GM23338 (cell line): ENCODE results near the gene CDKAL1. TPM values are rescaled to one million over a fixed set of nuclear protein-coding genes. Genes with fewer than 3 reads are reported as not detected.

ENCODE experiments used
- ATAC-seq: fragments of 200-7000 bp; cut with Tn5 transposase; 3 replicates; pipeline ENCODE4 v1.9.1; 2020
- DNase-seq: peaks from one replicate; pipeline ENCODE4 v3.0.0-alpha.2; 2015; ENCODE audit warnings: low spot score
- H2AFZ ChIP-seq: fragments of 200-600 bp; sonication (generic); 2 replicates; pipeline ENCODE4 v1.8.0; 2016; ENCODE audit warnings: antibody characterized with exemption, mild to moderate bottlenecking, moderate library complexity
- H3F3A ChIP-seq: fragments of 200-600 bp; sonication (generic); replicated peaks from 2 replicates; pipeline ENCODE4 v1.8.0; 2017; ENCODE audit warnings: antibody characterized with exemption, mixed run types, low read depth
- H3K27ac ChIP-seq: fragments of 200-600 bp; sonication (generic); 2 replicates; pipeline ENCODE4 v1.6.1; 2016; ENCODE audit warnings: low read depth
- H3K27me3 ChIP-seq: fragments of 200-600 bp; sonication (generic); 2 replicates; pipeline ENCODE4 v1.8.0; 2016; ENCODE audit warnings: mild to moderate bottlenecking, mixed run types, moderate library complexity; ENCODE audit not compliant: insufficient read depth
- H3K36me3 ChIP-seq: fragments of 200-600 bp; sonication (generic); 2 replicates; pipeline ENCODE4 v1.8.0; 2016; ENCODE audit warnings: mild to moderate bottlenecking; ENCODE audit not compliant: insufficient read depth
- H3K4me1 ChIP-seq: fragments of 200-600 bp; sonication (generic); 2 replicates; pipeline ENCODE4 v1.8.0; 2016; ENCODE audit warnings: mild to moderate bottlenecking, moderate library complexity; ENCODE audit not compliant: insufficient read depth
- H3K4me2 ChIP-seq: fragments of 200-600 bp; sonication (generic); 2 replicates; pipeline ENCODE4 v1.7.1; 2017; ENCODE audit warnings: mixed run types
- H3K4me3 ChIP-seq: fragments of 200-600 bp; sonication (generic); 2 replicates; pipeline ENCODE4 v1.6.1; 2016; ENCODE audit warnings: mixed run types
- H3K79me2 ChIP-seq: fragments of 200-600 bp; sonication (generic); replicated peaks from 2 replicates; pipeline ENCODE4 v1.8.0; 2017; ENCODE audit warnings: mild to moderate bottlenecking; ENCODE audit not compliant: insufficient read depth
- H3K9me2 ChIP-seq: fragments of 200-600 bp; sonication (generic); 2 replicates; pipeline ENCODE4 v1.8.0; 2017; ENCODE audit not compliant: insufficient read depth
- H4K20me1 ChIP-seq: fragments of 200-600 bp; sonication (generic); replicated peaks from 2 replicates; pipeline ENCODE4 v1.8.0; 2017; ENCODE audit warnings: mild to moderate bottlenecking; ENCODE audit not compliant: insufficient read depth
- H3K27ac Mint-ChIP-seq: 2 replicates; pipeline ENCODE4 v1.8.0; 2020; ENCODE audit warnings: inconsistent platforms, mild to moderate bottlenecking, moderate library complexity, mixed read lengths
- H3K27me3 Mint-ChIP-seq: 3 replicates; pipeline ENCODE4 v1.8.0; 2022; ENCODE audit warnings: low read depth, mild to moderate bottlenecking, moderate library complexity, mixed read lengths, inconsistent platforms; ENCODE audit not compliant: insufficient read depth, poor library complexity
- H3K36me3 Mint-ChIP-seq: 3 replicates; pipeline ENCODE4 v1.8.0; 2021; ENCODE audit warnings: low read depth, mild to moderate bottlenecking, inconsistent platforms, moderate library complexity, mixed read lengths
- H3K4me1 Mint-ChIP-seq: 3 replicates; pipeline ENCODE4 v1.8.0; 2020; ENCODE audit warnings: mild to moderate bottlenecking, inconsistent platforms, mixed read lengths
- H3K4me3 Mint-ChIP-seq: 3 replicates; pipeline ENCODE4 v1.8.0; 2021; ENCODE audit warnings: moderate library complexity, mild to moderate bottlenecking, inconsistent platforms, mixed read lengths
- H3K9me3 Mint-ChIP-seq: 3 replicates; pipeline ENCODE4 v1.8.0; 2020; ENCODE audit warnings: moderate library complexity, mild to moderate bottlenecking, inconsistent platforms, mixed read lengths
- CREB1 ChIP-seq: fragments of 250-450 bp; sonication (Bioruptor Pico); IDR thresholded peaks from 2 replicates; pipeline ENCODE4 v1.5.0; 2020; ENCODE audit warnings: low read depth, mild to moderate bottlenecking, moderate library complexity
- ETS1 ChIP-seq: IDR thresholded peaks from 2 replicates; pipeline ENCODE4 v1.6.1; 2016; ENCODE audit warnings: antibody characterized with exemption
- EZH2phosphoT487 ChIP-seq: fragments of 200-600 bp; sonication (generic); IDR thresholded peaks from one replicate; pipeline ENCODE4 v1.8.1; 2018; ENCODE audit warnings: antibody characterized with exemption; ENCODE audit not compliant: unreplicated experiment
- POLR2AphosphoS5 ChIP-seq: IDR thresholded peaks from 2 replicates; pipeline ENCODE4 v1.6.1; 2016; ENCODE audit warnings: antibody characterized with exemption, low read depth
- ZNF331 ChIP-seq: fragments of 250-450 bp; sonication (Bioruptor Pico); IDR thresholded peaks from 2 replicates; pipeline ENCODE4 v1.5.0; 2020; ENCODE audit warnings: low read depth, mild to moderate bottlenecking, moderate library complexity
- polyA plus RNA-seq: library from polyadenylated mRNA; unstranded; fragments of >200 nt; fragmentation: Nextera tagmentation; extraction: Ambion mirVana; gene quantifications from 2 replicates; pipeline ENCODE4 v1.2.1, GENCODE V29; 2016
- total RNA-seq: library from RNA; depleted of rRNA; stranded (reverse); fragments of >200 nt; shearing (Covaris generic); gene quantifications from 2 replicates; pipeline ENCODE4 v1.2.3, GENCODE V29; 2014
- TF ChIP-seq, protein P1 (sequence below): fragments of 250-450 bp; sonication (Bioruptor Pico); IDR thresholded peaks from 2 replicates; pipeline ENCODE4 v1.5.0; 2020; ENCODE audit warnings: mild to moderate bottlenecking, moderate library complexity

The CDKAL1 gene
- total and polyA plus RNA-seq, 2 experiments from 2014 or later = 17.8 to 35.0 TPM

GRCh38 chr6:21259660-21260059, 725.4 kb downstream of the CDKAL1 start:
- TF ChIP-seq CREB1 (CRISPR knock-in tag) = no peak
- no peak for TF ChIP-seq ZNF331 (CRISPR knock-in tag)
- no peak for TF ChIP-seq ETS1
- TF ChIP-seq POLR2AphosphoS5 = no peak
- TF ChIP-seq EZH2phosphoT487 = no peak
- TF ChIP-seq, protein P1, sequence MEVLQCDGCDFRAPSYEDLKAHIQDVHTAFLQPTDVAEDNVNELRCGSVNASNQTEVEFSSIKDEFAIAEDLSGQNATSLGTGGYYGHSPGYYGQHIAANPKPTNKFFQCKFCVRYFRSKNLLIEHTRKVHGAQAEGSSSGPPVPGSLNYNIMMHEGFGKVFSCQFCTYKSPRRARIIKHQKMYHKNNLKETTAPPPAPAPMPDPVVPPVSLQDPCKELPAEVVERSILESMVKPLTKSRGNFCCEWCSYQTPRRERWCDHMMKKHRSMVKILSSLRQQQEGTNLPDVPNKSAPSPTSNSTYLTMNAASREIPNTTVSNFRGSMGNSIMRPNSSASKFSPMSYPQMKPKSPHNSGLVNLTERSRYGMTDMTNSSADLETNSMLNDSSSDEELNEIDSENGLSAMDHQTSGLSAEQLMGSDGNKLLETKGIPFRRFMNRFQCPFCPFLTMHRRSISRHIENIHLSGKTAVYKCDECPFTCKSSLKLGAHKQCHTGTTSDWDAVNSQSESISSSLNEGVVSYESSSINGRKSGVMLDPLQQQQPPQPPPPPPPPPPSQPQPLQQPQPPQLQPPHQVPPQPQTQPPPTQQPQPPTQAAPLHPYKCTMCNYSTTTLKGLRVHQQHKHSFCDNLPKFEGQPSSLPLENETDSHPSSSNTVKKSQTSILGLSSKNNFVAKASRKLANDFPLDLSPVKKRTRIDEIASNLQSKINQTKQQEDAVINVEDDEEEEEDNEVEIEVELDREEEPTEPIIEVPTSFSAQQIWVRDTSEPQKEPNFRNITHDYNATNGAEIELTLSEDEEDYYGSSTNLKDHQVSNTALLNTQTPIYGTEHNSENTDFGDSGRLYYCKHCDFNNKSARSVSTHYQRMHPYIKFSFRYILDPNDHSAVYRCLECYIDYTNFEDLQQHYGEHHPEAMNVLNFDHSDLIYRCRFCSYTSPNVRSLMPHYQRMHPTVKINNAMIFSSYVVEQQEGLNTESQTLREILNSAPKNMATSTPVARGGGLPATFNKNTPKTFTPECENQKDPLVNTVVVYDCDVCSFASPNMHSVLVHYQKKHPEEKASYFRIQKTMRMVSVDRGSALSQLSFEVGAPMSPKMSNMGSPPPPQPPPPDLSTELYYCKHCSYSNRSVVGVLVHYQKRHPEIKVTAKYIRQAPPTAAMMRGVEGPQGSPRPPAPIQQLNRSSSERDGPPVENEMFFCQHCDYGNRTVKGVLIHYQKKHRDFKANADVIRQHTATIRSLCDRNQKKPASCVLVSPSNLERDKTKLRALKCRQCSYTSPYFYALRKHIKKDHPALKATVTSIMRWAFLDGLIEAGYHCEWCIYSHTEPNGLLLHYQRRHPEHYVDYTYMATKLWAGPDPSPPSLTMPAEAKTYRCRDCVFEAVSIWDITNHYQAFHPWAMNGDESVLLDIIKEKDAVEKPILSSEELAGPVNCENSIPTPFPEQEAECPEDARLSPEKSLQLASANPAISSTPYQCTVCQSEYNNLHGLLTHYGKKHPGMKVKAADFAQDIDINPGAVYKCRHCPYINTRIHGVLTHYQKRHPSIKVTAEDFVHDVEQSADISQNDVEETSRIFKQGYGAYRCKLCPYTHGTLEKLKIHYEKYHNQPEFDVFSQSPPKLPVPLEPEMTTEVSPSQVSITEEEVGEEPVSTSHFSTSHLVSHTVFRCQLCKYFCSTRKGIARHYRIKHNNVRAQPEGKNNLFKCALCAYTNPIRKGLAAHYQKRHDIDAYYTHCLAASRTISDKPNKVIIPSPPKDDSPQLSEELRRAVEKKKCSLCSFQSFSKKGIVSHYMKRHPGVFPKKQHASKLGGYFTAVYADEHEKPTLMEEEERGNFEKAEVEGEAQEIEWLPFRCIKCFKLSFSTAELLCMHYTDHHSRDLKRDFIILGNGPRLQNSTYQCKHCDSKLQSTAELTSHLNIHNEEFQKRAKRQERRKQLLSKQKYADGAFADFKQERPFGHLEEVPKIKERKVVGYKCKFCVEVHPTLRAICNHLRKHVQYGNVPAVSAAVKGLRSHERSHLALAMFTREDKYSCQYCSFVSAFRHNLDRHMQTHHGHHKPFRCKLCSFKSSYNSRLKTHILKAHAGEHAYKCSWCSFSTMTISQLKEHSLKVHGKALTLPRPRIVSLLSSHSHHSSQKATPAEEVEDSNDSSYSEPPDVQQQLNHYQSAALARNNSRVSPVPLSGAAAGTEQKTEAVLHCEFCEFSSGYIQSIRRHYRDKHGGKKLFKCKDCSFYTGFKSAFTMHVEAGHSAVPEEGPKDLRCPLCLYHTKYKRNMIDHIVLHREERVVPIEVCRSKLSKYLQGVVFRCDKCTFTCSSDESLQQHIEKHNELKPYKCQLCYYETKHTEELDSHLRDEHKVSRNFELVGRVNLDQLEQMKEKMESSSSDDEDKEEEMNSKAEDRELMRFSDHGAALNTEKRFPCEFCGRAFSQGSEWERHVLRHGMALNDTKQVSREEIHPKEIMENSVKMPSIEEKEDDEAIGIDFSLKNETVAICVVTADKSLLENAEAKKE (CRISPR knock-in tag) = no peak
- Histone ChIP-seq H3K79me2 (no peaks in the 10 kb centered on the region), H3K4me1 (no peaks in the 10 kb centered on the region), H3K9me2 (peaks cover 5% of the 10 kb centered on the region; the same call in 1 of the 2 replicates), H3K36me3 (no peaks in the 10 kb centered on the region), H3K27ac (no peak overlapping the region), H4K20me1 (no peaks in the 10 kb centered on the region), H3K27me3 (no peaks in the 10 kb centered on the region), H3K4me2 (no peak overlapping the region), H3F3A (no peaks in the 10 kb centered on the region), H2AFZ (peak overlapping the region; percentile 39), H3K4me3 (no peak overlapping the region)
- Mint-ChIP-seq H3K9me3 (no peaks in the 10 kb centered on the region), H3K36me3 (peaks cover 3% of the 10 kb centered on the region; the same call in 1 of the 3 replicates), H3K27ac (no peak overlapping the region), H3K27me3 (no peaks in the 10 kb centered on the region), H3K4me3 (no peak overlapping the region), H3K4me1 (peaks cover 4% of the 10 kb centered on the region; the same call in 2 of the 3 replicates)
- ATAC-seq (no peak), DNase-seq (no peak)
